H1 (cell line): ENCODE results near the gene ATP5PB. TPM values are rescaled to one million over a fixed set of nuclear protein-coding genes. Genes with fewer than 3 reads are reported as not detected.

Source experiments
- CTCF ChIA-PET: fragments of 300-600 bp; sonication (Branson Sonifier 250); formaldehyde crosslinking; loops from one replicate; lab custom pipeline; 2021; ENCODE audit not compliant: partially characterized antibody; lab: Charles Lee
- POLR2A ChIA-PET: fragments of 300-600 bp; sonication (Branson Sonifier 250); formaldehyde crosslinking; loops from one replicate; lab custom pipeline; 2021; ENCODE audit warnings: inconsistent platforms; ENCODE audit not compliant: partially characterized antibody; lab: Charles Lee
- DNase-seq, 2 experiments: peaks; one replicate each; pipeline versions ENCODE4 v3.0.0 to v3.0.0-alpha.2; 2010 to 2022; ENCODE audit warnings: low spot score in 2 of 2, low read depth in 1 of 2, mixed read lengths in 1 of 2
- FAIRE-seq: peaks from 2 replicates; lab custom pipeline; 2011; peaks lifted over from hg19 to GRCh38; lab: Jason Lieb, UNC
- H2AFZ ChIP-seq: 2 replicates; pipeline ENCODE4 v1.8.1; 2012; ENCODE audit warnings: low read length, inconsistent platforms
- H2AK5ac ChIP-seq: 2 replicates; pipeline ENCODE4 v1.6.1; 2013; ENCODE audit warnings: low read depth, low read length
- H2BK120ac ChIP-seq: replicated peaks from 2 replicates; pipeline ENCODE3; 2013; ENCODE audit warnings: low read depth, low read length, inconsistent platforms
- H2BK12ac ChIP-seq: 2 replicates; pipeline ENCODE4 v1.6.1; 2013; ENCODE audit warnings: low read depth, low read length
- H2BK15ac ChIP-seq: 2 replicates; pipeline ENCODE4 v1.6.1; 2013; ENCODE audit warnings: low read length
- H2BK20ac ChIP-seq: 2 replicates; pipeline ENCODE4 v1.6.1; 2013; ENCODE audit warnings: low read length
- H2BK5ac ChIP-seq: 2 replicates; pipeline ENCODE4 v1.6.1; 2013; ENCODE audit warnings: low read depth, low read length
- H3K14ac ChIP-seq: 2 replicates; pipeline ENCODE4 v1.6.1; 2013; ENCODE audit warnings: inconsistent platforms; ENCODE audit not compliant: insufficient read length
- H3K18ac ChIP-seq: 2 replicates; pipeline ENCODE4 v1.6.1; 2013; ENCODE audit warnings: low read length; ENCODE audit errors: extremely low read depth
- H3K23ac ChIP-seq: 2 replicates; pipeline ENCODE4 v1.6.1; 2013; ENCODE audit warnings: inconsistent platforms; ENCODE audit not compliant: insufficient read length
- H3K23me2 ChIP-seq: 2 replicates; pipeline ENCODE4 v1.6.1; 2013; ENCODE audit warnings: low read depth, low read length
- H3K27ac ChIP-seq: 2 replicates; pipeline ENCODE4 v1.6.1; 2011; ENCODE audit warnings: low read depth, low read length, inconsistent platforms
- H3K27me3 ChIP-seq, 4 experiments: replicated peaks in 1 of 4; 1 replicate in 1 of 4; 2 replicates in 3 of 4; pipeline versions ENCODE4 v1.6.1 to v1.8.1; 2011 to 2013; ENCODE audit warnings: low read length in 3 of 4, mild to moderate bottlenecking in 3 of 4, inconsistent platforms in 2 of 4, mixed read lengths in 2 of 4, moderate library complexity in 1 of 4; ENCODE audit not compliant: control insufficient read depth in 3 of 4, insufficient read depth in 3 of 4; ENCODE audit errors: extremely low read depth in 1 of 4
- H3K36me3 ChIP-seq, 4 experiments: 2 replicates each; pipeline versions ENCODE4 v1.6.1 to v1.8.1; 2011 to 2013; ENCODE audit warnings: mild to moderate bottlenecking in 4 of 4, low read length in 3 of 4, moderate library complexity in 2 of 4, control low read depth in 1 of 4, inconsistent platforms in 1 of 4; ENCODE audit not compliant: insufficient read depth in 4 of 4, control insufficient read depth in 2 of 4
- H3K4ac ChIP-seq: replicated peaks from 2 replicates; pipeline ENCODE3; 2013; ENCODE audit warnings: low read length, low read depth, mixed read lengths, inconsistent platforms; ENCODE audit not compliant: insufficient read length
- H3K4me1 ChIP-seq, 4 experiments: replicated peaks in 1 of 4; 1 replicate in 1 of 4; 2 replicates in 3 of 4; pipeline versions ENCODE4 v1.6.1 to v1.8.1; 2011 to 2013; ENCODE audit warnings: low read length in 3 of 4, inconsistent platforms in 2 of 4, mixed read lengths in 1 of 4; ENCODE audit not compliant: insufficient read depth in 4 of 4, control insufficient read depth in 3 of 4
- H3K4me2 ChIP-seq, 2 experiments: 2 replicates each; pipeline versions ENCODE4 v1.6.1 to v1.8.1; 2011 to 2013; ENCODE audit warnings: low read depth in 2 of 2, low read length in 2 of 2, control low read depth in 1 of 2, inconsistent platforms in 1 of 2, mild to moderate bottlenecking in 1 of 2; ENCODE audit not compliant: insufficient read depth in 1 of 2
- H3K4me3 ChIP-seq, 4 experiments: fragments of 200-600, 300-600 bp in 1 of 4; sonication (generic), shearing (Covaris generic), sonication (Bioruptor Twin) in 1 of 4; 2 replicates each; pipeline versions ENCODE4 v1.5.1 to v1.8.1; 2011 to 2016; ENCODE audit warnings: low read length in 4 of 4, low read depth in 3 of 4, control low read depth in 2 of 4, inconsistent platforms in 2 of 4, mild to moderate bottlenecking in 2 of 4, mixed read lengths in 1 of 4, moderate library complexity in 1 of 4; ENCODE audit not compliant: insufficient read depth in 2 of 4; ENCODE audit errors: extremely low read depth in 1 of 4
- H3K56ac ChIP-seq: replicated peaks from 2 replicates; pipeline ENCODE3; 2013; ENCODE audit warnings: low read depth, mild to moderate bottlenecking, mixed read lengths, low read length, inconsistent platforms; ENCODE audit not compliant: insufficient read length
- H3K79me1 ChIP-seq: 2 replicates; pipeline ENCODE4 v1.6.1; 2013; ENCODE audit warnings: low read depth, low read length, control low read depth
- H3K79me2 ChIP-seq, 2 experiments: 2 replicates each; pipeline versions ENCODE4 v1.6.1 to v1.8.1; 2012 to 2013; ENCODE audit warnings: low read length in 2 of 2, mild to moderate bottlenecking in 2 of 2, inconsistent platforms in 1 of 2; ENCODE audit not compliant: insufficient read depth in 2 of 2, control insufficient read depth in 1 of 2
- H3K9ac ChIP-seq, 4 experiments: replicated peaks in 1 of 4; 1 replicate in 1 of 4; 2 replicates in 3 of 4; pipeline versions ENCODE4 v1.6.1 to v1.8.1; 2011 to 2013; ENCODE audit warnings: low read depth in 3 of 4, low read length in 3 of 4, control low read depth in 2 of 4, mild to moderate bottlenecking in 2 of 4, moderate library complexity in 2 of 4, inconsistent platforms in 1 of 4; ENCODE audit errors: extremely low read depth in 1 of 4
- H3K9me3 ChIP-seq, 2 experiments: 2 replicates each; pipeline versions ENCODE4 v1.6.1 to v1.8.1; 2012 to 2013; ENCODE audit warnings: mild to moderate bottlenecking in 2 of 2, moderate library complexity in 2 of 2, control low read depth in 1 of 2, inconsistent platforms in 1 of 2, low read depth in 1 of 2, low read length in 1 of 2, mixed read lengths in 1 of 2; ENCODE audit not compliant: insufficient read depth in 2 of 2
- H4K20me1 ChIP-seq, 2 experiments: replicated peaks in 1 of 2; 2 replicates each; pipeline versions ENCODE3 to v1.8.1; 2011 to 2013; ENCODE audit warnings: inconsistent platforms in 2 of 2, low read length in 2 of 2, mild to moderate bottlenecking in 1 of 2; ENCODE audit not compliant: insufficient read depth in 2 of 2, control insufficient read depth in 1 of 2
- H4K5ac ChIP-seq: 2 replicates; pipeline ENCODE4 v1.6.1; 2013; ENCODE audit warnings: low read length, low read depth, mixed read lengths, inconsistent platforms; ENCODE audit not compliant: insufficient read length
- H4K8ac ChIP-seq: 2 replicates; pipeline ENCODE4 v1.8.0; 2013; ENCODE audit warnings: mild to moderate bottlenecking, moderate library complexity, low read length, inconsistent platforms; ENCODE audit not compliant: insufficient read depth; ENCODE audit errors: extremely low read depth
- H4K91ac ChIP-seq: replicated peaks from 2 replicates; pipeline ENCODE3; 2013; ENCODE audit warnings: low read length, mixed read lengths, inconsistent platforms; ENCODE audit not compliant: insufficient read length
- SP2 ChIP-seq: IDR thresholded peaks from 2 replicates; pipeline ENCODE4 v1.6.1; 2012; ENCODE audit warnings: mild to moderate bottlenecking, low read length, inconsistent platforms
- WGBS, 2 experiments: shearing (Covaris generic) in 1 of 2; methylation state at CpG; one replicate each; pipeline versions ENCODE4 v1.1.6 to v1.1.7; 2013 to 2015; ENCODE audit warnings: low lambda C conversion rate in 2 of 2, mixed read lengths in 2 of 2, inconsistent platforms in 1 of 2, low coverage in 1 of 2, missing lambda C conversion rate in 1 of 2; ENCODE audit not compliant: insufficient replicate concordance in 2 of 2, insufficient coverage in 1 of 2, insufficient read length in 1 of 2; ENCODE audit errors: extremely low coverage in 1 of 2, missing lambda C conversion rate in 1 of 2; 5-methylcytosine and 5-hydroxymethylcytosine counted together
- polyA plus RNA-seq, 7 experiments: library from polyadenylated mRNA; depleted of rRNA in 3 of 7; stranded (reverse) in 5 of 7; unstranded in 2 of 7; fragments of >200 nt in 5 of 7; fragments of 200-250 nt in 2 of 7; gene quantifications; 1 replicate in 5 of 7; 2 replicates in 1 of 7; 4 replicates in 1 of 7; pipeline versions ENCODE4 v1.2.1 to v1.2.3, GENCODE V29; 2011 to 2013; ENCODE audit warnings: missing spikeins in 2 of 7, mixed read lengths in 2 of 7
- total RNA-seq: library from RNA; stranded (reverse); fragmentation: NEBNext Ultra II Directional; extraction: Animal tissue kit (Norgen Biotek cat#: 25700); gene quantifications from 2 replicates; pipeline ENCODE4 v1.2.1, GENCODE V29; 2021

The ATP5PB gene
- total and polyA plus RNA-seq, 2 of the 8 experiments (the other 6 are each of a cell fraction or from before 2014, with no cell fraction given), result 232 to 262 TPM

DNA sequence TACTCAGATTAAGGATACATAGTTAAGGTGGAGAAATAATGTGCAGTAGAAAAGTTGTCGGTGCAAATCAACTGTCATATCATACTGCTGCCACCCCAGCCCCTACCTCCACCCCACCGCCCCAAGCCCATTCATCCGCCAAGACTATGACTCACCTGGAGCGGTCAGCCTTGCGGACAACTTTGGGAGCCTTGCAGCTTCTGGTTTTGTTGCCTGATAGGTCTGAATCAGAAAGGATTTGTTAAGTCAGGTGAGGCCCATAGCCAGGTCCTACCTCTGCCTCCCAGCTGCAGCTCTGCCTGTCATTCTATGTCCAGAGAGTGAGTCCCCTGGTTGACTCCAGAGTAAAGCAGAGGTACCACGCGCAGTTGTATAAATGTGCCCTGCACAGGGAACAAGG is 37.2 kb downstream of the ATP5PB start:
- Histone ChIP-seq H4K20me1 (no peaks in the 10 kb centered on the region), H3K36me3 (no peaks in the 10 kb centered on the region), H4K91ac (no peak overlapping the region), H2BK5ac (no peak overlapping the region), H3K4me1 (no peaks in the 10 kb centered on the region), H2BK12ac (no peak overlapping the region), H3K79me1 (no peaks in the 10 kb centered on the region), H3K56ac (no peak overlapping the region), H3K23ac (no peak overlapping the region), H2AFZ (no peak overlapping the region), H3K9ac (no peak overlapping the region), H2AK5ac (no peak overlapping the region), H4K8ac (no peak overlapping the region), H4K5ac (no peak overlapping the region), H3K9me3 (no peaks in the 10 kb centered on the region), H3K23me2 (no peaks in the 10 kb centered on the region), H3K4me2 (no peak overlapping the region), H3K4me3 (no peak overlapping the region), H3K79me2 (no peaks in the 10 kb centered on the region), H3K14ac (no peak overlapping the region), H2BK15ac (no peak overlapping the region), H3K4ac (no peak overlapping the region), H2BK120ac (no peak overlapping the region), H2BK20ac (no peak overlapping the region), H3K18ac (no peak overlapping the region), H3K27me3 (no peaks in the 10 kb centered on the region), H3K27ac (no peak overlapping the region)
- WGBS, 2 experiments, result 100% methylated on average over 7 of the region's 7 CpGs; no CpG with 5 or more reads in 1 of the 2 experiments
- DNase-seq, result no peak
- FAIRE-seq, result no peak
- ChIA-PET POLR2A (interaction anchor here (0.6 to 1.8 kb wide), 2 partner anchors 9 to 85 kb away, joined by 3 read pairs; no protein-coding TSS in a partner anchor), CTCF (interaction anchor here (0.8 kb wide), 1 partner anchor 283 kb away, joined by 3 read pairs; no protein-coding TSS in a partner anchor)
- TF ChIP-seq SP2, result no peak
